ACHN (cell line): ENCODE measurements around the gene STK24.

Experiments used
- DNase-seq: peaks from one replicate; pipeline ENCODE4 v3.0.0-alpha.2; 2015
- in situ Hi-C: cut with HindIII; loops from 2 replicates; pipeline ENCODE4 v1.10.0; 2017; ENCODE audit warnings: low sequenced_read_pairs, low pct_ligation_motif_present, low pct_unique_long_range_greater_than_20kb

STK24 gene

DNA sequence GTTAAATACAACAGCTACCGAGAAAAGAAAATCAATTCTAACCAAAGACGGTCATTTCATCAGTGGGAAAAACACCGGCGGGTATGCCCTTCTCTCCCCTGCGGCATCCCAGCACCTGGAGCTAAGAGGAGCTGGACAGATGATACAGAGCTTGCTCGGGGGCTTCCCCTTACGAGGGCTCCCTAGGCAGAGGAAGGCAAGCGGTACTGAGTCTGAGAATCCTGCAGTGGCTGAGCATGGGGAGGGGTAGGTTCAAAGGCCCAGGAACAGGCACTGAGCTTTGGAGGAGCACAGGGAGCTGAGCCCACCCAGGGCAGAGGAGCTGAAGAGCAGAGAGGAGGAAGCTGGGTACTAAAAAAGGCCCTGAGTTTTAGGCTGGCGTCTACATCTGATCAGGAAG is 12.7 kb downstream of the STK24 start:
- DNase-seq, result no peak
- in situ Hi-C loops, result no loop called here

DNA sequence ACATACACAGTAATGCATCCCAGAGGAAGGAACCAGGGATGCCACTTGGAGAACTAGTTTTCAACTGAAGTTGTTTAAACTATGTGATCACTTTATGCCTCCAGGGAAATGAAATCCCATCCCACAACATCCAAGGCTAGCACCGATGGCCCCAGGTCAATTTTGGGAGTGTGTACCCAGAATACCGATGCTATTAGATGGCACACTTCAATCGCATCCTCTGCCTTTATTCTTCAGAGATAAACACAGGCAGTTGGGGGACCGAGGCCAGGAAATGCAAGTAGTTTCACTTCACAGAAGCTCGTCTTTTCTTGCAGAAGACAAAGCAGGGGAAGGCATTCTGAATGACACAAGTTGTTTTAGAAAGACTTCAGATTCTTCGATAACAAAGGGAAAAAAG is 13.8 kb downstream of the STK24 start:
- no peak for DNase-seq
- in situ Hi-C loops, result no loop called here

DNA sequence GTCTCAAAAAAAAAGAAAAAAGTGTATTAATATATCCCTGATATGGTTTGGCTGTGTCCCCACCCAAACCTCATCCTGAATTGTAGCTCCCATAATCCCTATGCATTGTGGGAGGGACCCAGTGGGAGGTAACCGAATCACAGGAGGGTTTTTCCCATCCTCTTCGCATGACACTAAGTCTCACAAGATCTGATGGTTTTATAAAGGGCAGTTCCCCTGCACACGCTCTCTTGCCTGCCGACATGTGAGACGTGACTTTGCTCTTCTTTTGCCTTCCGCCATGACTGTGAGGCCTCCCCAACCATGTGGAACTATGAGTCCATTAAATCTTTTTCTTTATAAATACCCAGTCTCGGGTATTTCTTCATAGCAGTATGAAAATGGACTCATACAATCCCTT is 17.7 kb downstream of the STK24 start:
- DNase-seq, result no peak
- in situ Hi-C loops, result no loop called here

DNA sequence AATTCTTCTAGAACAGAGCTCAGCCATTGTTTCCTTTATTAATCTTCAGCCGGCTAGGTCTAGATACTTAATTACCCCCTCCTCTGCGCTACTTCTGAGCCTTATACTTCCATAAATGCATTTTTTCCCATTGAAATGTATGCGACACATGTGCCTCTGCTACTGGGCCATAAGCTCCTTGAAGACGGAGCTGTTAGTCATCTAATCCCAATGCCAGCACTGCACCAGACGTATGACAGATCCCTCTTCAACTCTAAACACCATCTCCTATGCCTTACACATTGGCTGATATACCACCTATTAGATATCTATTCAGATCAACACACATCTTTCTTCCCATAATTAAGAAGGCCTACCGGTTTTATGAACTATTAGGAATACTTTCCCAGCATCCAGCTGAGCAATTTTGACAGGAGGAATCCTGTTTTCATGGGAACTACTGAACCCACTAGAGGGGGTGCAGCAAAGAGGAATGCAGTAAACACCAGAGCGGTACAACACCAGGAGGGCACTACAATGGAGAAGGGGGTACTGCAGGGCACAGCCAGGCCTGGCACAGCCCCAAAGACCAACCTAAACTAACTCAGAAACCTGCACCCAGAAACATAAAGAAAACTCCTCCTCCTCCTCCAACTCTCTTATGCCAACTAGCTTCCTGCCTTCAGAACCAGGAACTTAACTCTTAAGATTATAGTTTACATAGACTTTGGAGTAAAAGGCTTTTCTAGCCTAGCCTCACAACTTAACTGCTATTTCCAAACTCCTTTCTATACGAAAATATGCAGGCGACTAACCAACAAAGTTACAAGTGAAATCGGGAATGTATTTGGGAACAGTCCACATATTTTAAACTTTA is 18.7 kb downstream of the STK24 start:
- DNase-seq, result no peak
- in situ Hi-C loops, result no loop called here

DNA sequence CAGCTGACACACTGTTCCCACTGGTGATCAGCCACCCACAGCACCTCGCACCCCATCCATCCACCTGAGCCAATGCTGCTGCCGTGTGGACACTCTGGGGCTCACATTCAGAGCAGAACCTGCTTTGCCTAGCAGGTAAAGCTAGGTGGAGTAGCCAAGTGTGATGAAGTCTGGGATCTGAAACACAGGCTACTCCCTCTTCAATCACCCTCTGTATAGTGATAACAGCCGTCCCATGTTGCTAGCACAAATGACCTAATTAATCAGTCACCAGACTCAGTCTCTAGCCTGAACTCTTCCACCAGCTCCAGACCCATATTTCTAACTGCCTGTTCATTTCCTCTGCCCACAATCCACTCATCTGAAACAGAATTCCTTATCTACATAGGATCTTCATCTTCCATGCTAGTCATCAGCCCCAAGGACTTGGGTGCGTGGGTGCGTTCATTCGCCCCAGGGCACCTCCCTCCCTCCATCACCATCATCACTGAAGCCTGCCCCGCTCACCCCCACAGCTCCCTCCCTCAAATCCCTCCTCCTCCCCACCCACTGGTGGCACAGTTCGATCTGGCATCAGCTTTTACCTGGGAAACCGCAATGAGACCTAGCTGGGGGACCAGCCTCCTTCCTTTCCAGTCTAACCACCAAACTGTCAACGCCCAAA is 19.8 kb downstream of the STK24 start:
- DNase-seq, result no peak
- in situ Hi-C loops, result no loop called here

DNA sequence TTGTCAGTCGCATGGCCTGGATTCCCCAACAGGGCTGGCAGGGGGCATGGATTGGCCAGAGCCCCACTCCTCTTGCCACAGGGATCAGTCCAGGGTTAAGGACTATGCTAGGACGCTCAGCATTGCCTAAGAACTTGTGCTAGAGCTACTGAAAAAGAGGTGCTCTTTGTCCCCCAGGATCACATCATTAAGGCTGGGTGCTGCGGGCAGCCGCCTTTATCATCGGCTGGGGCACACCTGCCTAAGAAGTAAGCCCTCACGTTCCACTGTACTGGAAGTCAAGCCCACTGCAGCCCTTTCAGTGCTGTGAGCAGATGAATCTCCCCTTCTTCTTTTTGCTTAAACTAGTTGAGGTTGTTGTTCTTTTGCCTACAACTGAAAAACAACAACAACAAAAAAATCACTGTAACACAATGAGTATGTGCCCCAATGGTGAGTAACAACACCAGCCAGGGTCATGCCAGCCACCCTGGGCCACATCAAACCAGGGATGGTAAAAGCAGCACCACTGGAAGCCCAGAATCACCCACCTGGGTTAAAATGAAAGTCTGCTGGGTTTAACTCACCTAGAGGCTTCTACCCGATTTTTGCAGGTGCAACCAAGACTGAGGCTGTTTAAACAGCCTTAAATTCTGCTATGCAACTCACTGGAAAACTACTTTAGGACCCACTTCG is 20.6 kb downstream of the STK24 start:
- in situ Hi-C loops, result no loop called here
- no peak for DNase-seq

DNA sequence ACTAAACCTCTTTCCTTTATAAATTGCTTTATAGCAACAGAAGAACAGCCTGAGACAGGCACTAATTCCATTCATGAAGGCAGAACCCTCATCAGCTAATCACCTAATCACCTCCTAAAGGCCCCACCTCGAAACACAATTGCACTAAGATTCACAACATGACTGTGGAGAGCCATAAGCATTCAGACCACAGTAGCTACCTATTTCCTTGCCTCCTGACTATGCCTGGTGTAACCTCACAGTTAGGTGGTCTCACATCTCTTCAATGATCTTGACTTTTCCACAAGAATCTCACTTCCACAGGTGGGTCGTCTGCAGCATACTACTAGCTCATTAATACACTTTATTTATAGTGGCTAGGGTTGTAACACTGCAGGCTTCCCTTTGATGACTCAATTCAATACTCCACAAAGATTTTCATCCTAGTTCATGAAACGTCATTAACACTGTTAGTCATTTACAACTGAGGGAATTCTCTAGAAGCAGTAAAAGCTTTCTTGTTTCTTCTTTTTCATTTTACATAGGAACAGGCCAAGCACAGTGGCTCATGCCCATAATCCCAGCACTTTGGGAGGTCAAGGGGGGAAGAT is 27.1 kb downstream of the STK24 start:
- DNase-seq, result no peak
- in situ Hi-C loops, result no loop called here

DNA sequence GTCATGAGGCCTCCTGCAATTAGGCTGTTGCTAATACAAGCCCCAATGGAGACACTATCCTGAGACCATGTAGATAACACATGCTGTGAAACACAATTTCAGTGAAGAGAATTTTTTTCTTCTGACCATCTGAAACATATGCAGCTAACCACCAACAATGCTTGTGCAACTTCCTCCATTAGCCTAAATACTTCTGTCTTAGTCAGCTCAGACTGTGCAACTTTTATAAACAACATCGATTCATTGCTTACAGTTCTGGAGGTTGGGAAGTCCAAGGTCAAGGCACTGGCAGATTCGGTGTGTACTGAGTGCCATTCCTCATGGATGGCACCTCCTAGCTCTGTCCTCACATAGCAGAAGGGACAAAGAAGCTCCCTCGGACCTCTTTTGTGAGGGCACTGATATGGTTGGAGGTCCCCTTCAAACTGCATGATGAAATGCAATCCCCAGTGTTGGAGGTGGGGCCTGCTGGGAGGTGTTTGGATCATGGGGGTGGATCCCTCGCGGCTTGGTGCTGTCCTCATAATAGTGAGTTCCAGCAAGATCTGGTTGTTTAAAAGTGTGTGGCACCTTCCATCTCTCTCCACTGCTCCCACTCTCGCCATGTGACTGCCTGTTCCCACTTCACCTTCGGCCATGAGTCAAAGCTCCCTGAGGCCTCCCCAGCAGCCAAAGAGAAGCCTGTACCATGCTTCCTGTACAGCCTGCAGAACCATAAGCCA is 27.7 kb downstream of the STK24 start:
- in situ Hi-C loops, result no loop called here
- no peak for DNase-seq

DNA sequence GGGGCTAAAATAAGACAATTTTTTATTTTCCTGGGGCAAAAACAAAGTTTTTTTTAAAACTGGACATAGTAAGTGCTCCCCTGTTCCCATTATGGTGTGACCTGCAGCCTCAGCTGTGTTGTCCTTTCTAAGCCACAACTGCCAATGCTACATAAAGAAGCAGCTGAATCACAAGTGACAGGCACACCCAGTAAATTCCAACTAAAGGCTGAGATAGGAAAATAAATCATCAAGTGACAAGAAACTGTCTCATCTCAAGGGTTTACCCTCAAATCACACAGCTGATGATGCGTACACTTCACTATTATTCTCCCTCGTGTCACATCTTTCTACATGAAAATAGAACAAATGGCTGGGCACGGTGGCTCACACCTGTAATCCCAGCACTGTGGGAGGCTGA is 28.7 kb downstream of the STK24 start:
- in situ Hi-C loops, result no loop called here
- no peak for DNase-seq

DNA sequence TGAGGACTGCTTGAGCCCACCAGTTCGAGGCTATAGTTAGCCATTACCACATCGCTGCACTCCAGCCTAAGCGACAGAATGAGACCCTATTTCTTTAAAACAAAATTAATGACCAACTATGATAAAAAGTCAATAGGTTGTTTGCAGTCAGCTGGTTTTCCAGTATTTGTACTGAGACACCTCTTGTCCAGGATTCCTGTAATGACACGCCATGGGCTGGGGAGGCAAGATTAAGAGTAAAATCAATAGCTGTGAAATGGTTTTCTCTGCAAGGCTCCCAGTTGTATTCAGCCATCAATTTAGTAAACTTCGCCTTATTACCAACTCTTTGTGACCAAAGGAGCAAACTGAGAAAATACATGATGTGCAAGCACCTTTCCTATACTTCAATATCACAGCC is 29.5 kb downstream of the STK24 start:
- DNase-seq, result no peak
- in situ Hi-C loops, result no loop called here

DNA sequence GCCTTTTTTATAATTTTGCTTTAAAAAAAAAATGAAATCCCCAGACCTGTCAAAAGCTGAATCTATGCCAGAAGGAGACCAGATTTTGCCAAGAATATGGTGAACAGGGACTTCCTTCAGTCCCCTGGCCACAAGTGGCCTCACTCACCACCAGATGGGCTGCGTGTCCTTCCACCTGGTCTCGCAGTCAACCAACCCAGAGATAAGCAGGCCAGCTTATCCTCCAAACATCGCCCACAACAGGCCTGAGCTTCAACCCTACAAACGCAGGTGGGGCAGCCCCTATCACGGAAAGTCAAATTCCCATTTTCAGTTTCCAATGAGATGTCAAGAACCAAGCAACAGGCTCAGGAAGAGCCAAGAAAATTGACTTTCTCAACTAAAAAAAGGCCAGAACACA is 30.5 kb downstream of the STK24 start:
- DNase-seq, result no peak
- in situ Hi-C loops, result no loop called here

DNA sequence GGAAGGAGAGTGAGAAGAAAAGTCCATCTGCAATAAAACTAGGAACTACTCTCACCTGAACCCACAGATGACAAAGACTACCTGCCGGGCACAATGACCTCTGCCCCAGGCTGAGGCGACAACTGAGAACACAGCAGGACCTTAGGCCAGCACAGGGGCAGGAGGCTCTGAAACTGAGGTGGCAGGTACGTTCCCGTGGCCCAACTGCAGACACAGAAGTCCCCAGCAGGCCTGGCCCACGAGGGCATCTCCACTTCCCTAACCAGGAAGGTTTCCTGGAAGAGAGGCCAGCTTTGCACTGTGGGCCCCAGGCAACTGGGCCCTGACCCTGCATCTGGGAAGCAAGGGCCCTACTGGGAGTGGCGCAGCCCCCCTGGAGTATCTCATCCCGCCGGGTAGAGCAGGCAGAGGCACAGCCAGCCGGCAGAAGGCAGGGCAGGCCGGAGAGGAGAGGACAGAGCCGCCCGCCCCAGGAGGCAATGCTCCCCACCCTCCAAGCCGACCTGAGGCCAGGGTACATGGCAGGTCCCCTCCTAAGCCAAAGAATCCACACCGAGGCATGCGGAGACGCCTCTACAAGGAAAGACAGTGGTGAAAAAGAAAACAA is 32.7 kb downstream of the STK24 start:
- no peak for DNase-seq
- in situ Hi-C loops, result no loop called here

DNA sequence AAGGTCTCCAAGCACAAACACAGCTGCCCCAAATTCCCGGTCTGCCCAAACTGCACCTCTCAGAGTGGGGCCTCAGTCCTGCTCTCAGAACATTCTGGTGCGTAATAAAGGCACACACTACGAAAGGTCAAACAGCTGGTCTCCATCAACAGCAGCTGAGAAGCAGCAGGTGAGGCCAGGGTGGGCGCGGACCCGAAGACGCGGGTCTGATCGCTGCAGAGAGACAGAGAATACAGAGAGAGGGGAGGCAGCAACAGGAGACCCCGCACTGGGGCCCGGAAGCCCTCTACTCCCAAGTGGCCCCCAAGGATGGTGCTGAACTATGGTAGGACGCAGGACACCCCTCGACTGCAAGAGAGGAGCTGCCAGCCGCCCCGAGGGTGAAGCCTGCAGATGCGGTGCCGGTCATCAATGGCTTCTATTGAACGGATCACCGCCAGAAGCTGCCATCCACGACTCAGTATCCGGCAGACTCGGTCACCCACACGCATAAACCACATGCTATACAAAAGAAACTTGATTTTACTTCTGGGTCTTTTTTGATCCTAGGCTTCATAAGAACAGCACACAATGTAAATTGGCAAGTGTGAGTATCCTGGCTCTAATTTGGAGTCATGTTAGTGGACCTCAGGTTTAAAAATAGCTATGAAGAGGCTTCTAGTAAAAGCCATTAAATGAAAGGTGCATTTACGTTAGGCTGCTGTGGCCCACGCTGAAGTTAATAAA is 33.4 kb downstream of the STK24 start:
- in situ Hi-C loops, result no loop called here
- DNase-seq, result no peak

DNA sequence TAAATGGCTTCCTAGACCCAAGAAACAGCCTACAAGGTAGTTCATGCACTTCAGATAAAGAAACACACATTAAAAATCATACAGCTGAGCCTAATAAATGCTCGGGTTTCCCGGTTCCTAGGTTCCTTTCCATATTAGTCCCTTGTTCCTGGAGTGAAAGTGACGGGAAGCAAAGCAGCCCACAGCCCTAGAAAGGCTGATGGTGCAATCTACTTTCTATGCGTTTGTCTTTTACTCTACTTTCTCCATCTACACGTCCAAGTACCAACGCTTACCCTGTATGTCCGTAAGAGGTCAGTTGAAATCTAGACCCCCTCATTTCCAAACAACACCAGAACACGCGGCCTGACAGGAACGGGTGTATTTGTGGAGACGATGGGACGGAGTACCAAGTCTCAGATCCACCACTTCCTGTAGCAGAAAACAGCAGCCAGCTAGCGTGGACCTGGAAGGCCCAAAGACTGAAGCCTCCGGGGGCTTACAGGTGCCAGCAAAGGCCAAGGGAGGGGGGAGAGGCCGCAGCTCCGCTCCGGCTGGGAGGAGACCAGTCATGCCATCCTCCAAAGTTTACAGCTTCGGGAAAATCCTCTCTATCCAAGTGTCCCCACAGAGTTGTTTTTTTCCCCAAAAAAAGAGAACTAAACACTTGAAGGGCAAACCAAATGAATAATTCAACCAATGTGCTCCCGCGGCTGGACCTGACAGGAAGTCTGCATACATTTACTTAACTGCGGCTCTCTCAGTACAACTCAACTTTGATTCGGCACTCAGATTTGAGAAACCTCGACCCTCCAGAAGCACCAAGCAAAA is 34.1 kb downstream of the STK24 start:
- no peak for DNase-seq

DNA sequence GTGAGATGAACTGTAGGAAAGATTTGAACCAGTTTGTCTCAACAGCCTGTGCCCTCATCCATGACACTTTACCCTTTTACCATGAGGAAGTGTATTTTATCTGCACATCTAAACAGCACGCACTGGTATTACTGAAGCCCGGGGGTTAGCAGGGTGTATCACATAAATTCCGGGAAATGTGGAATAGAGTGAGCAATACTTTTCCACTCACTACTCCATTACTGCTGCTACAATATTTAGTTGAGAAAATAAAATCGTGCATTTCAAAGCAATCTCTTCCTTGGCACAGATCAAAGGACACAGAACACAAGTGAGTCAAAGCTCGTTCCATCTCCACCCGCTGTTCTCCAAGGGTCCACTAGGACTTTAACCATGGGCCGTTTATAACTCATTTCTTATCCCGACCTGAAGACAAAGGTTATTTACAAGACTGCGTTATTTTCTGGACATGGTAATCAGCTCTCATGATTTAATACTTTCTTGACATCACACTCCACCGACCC is 35.2 kb downstream of the STK24 start:
- DNase-seq, result no peak
- in situ Hi-C loops, result no loop called here

More for the DNA sequence above, 34.1 kb downstream of the STK24 start:
- in situ Hi-C loops, result no loop called here

DNA sequence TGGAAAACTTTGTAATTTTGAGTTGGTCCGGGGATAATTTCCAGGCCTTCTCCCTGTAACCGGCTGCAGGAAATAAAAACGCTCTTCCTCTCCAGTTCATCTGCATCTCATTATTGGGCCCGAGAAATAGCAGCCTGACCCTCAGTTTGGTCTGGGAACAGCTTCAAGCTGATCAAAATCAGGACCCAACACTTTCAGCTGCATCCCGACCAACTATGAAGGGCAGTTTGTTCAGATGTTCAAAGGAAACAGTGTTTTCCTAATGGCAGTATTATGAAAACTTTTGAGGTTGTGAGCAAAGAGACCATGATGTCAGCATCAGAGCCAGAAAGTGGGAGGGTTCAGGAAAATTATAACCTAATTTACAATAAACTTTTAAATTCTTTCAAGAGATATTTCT is 35.7 kb downstream of the STK24 start:
- in situ Hi-C loops, result no loop called here
- no peak for DNase-seq

DNA sequence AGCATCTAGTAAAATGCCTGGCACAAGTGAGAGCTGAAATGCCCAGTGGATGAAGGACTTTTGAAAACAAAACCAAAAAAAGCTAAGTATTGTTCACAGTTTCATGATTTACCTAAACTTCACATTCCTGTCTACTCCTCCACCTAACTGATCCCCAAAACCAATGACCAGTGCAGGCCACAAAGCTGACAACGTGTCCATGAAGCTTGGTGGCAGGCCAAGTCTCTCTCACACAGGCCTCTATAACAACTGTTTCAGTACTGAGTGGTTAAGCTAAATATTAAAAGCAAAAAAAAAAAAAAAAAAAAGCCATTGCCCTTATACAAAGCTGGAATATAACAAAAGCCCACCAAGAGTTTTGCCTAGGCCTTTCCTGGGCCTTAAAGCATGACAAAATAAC is 36.4 kb downstream of the STK24 start:
- no peak for DNase-seq
- in situ Hi-C loops, result no loop called here
